Measurements from ENCODE around the gene NRG2. TPM values are rescaled to one million over a fixed set of nuclear protein-coding genes. Genes with fewer than 3 reads are reported as not detected.

NRG2 gene
- total RNA-seq, 3 donors from 2014 or later, result 5.9 to 16.5 (median 7.2) TPM

DNA sequence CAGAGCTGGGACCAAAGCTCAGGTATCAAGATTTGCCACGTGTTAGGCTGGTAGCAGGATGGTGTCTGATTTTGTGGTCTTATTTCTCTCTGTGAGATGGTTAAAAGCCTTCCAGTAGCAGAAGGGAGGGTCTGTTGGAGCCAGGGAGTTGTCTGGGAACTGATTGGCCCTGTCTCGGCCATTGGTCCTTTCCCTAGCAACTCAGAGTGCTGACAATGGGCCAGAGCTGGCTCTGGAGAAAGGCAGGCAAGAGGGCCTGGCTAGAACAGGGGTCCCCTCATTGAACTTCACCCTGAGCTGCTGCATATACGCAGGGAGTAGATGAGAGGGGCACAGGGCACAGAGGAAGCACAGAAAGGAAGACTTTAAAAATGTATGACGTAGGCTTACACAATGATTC lies 154.7 kb downstream of the NRG2 start:
- H3K4me1 ChIP-seq, result no peaks in the 10 kb centered on the region
- intact Hi-C loops (cut with DNase I; ENCODE audit: low total_unique reads), result no loop called here
- no peaks in the 10 kb centered on the region for H3K9me3 ChIP-seq
- DNase-seq (ENCODE audit: low spot score in 2 of 2), result no peak
- H3K27me3 ChIP-seq, result no peaks in the 10 kb centered on the region
- no peaks in the 10 kb centered on the region for H3K36me3 ChIP-seq
- TF ChIP-seq POLR2AphosphoS5 (IDR thresholded peaks at IDR 0.05) (no peak), POLR2A (IDR thresholded peaks at IDR 0.05) (no peak)
- TF ChIP-seq, protein P1, sequence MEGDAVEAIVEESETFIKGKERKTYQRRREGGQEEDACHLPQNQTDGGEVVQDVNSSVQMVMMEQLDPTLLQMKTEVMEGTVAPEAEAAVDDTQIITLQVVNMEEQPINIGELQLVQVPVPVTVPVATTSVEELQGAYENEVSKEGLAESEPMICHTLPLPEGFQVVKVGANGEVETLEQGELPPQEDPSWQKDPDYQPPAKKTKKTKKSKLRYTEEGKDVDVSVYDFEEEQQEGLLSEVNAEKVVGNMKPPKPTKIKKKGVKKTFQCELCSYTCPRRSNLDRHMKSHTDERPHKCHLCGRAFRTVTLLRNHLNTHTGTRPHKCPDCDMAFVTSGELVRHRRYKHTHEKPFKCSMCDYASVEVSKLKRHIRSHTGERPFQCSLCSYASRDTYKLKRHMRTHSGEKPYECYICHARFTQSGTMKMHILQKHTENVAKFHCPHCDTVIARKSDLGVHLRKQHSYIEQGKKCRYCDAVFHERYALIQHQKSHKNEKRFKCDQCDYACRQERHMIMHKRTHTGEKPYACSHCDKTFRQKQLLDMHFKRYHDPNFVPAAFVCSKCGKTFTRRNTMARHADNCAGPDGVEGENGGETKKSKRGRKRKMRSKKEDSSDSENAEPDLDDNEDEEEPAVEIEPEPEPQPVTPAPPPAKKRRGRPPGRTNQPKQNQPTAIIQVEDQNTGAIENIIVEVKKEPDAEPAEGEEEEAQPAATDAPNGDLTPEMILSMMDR (IDR thresholded peaks at IDR 0.05), result no peak
- H3K27ac ChIP-seq, result peak overlapping the region in 1 of 2 donors; percentile 48
- no peak overlapping the region for H3K4me3 ChIP-seq

DNA sequence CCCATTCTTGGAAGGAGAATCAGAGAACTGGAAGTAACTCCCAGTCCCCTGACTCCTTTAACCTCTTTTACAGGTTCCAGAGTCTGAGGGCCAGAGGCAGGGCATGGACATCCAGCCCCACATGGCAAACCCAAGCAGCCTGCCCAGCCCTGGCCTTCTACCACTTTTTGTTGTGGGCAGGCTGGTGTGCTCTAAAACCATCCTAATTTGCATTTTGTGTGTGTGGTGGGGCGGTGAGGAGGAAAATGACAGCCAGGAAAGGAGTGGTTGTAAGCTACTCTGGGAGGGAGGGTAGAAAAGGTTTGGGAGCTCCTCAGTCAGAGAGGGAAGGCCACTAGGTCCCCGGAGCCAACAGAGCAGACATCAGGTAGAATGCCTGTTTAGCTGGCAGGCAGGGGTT lies 156.9 kb downstream of the NRG2 start:
- Histone ChIP-seq H3K4me3 (no peak overlapping the region), H3K4me1 (no peaks in the 10 kb centered on the region), H3K36me3 (no peaks in the 10 kb centered on the region), H3K27me3 (no peaks in the 10 kb centered on the region), H3K27ac (peak overlapping the region; percentile 62 to 81), H3K9me3 (no peaks in the 10 kb centered on the region)
- intact Hi-C loops (cut with DNase I; ENCODE audit: low total_unique reads), result no loop called here
- DNase-seq (ENCODE audit: low spot score in 2 of 2), result no peak
- TF ChIP-seq POLR2A (IDR thresholded peaks at IDR 0.05) (no peak), POLR2AphosphoS5 (IDR thresholded peaks at IDR 0.05) (no peak)
- TF ChIP-seq, protein P1 (IDR thresholded peaks at IDR 0.05), result no peak

DNA sequence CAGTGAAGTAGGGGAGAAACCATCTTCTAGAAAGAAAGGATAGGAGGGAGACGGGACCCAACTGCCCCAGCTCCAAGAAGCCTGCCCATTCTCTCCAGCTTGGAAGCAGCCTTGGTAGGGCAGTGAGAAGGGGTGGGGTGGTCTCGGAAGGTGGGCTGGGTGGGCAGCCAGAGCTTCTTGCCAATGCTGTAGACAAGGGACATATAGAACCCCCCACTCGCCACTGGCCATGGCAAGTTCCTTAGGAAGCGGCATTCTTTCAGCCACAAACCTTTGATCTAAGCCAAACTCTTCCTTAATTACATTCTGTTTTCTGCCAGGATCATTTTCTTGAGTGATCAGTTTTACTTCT lies 157.3 kb downstream of the NRG2 start:
- no peaks in the 10 kb centered on the region for H3K36me3 ChIP-seq
- intact Hi-C loops (cut with DNase I; ENCODE audit: low total_unique reads), result no loop called here
- H3K4me3 ChIP-seq, result no peak overlapping the region
- H3K27me3 ChIP-seq, result no peaks in the 10 kb centered on the region
- TF ChIP-seq, protein P1 (IDR thresholded peaks at IDR 0.05), result no peak
- TF ChIP-seq POLR2AphosphoS5 (IDR thresholded peaks at IDR 0.05) (no peak), POLR2A (IDR thresholded peaks at IDR 0.05) (no peak)
- no peaks in the 10 kb centered on the region for H3K9me3 ChIP-seq
- peak overlapping the region; percentile 62 to 81 for H3K27ac ChIP-seq
- DNase-seq (ENCODE audit: low spot score in 2 of 2), result no peak
- H3K4me1 ChIP-seq, result no peaks in the 10 kb centered on the region

DNA sequence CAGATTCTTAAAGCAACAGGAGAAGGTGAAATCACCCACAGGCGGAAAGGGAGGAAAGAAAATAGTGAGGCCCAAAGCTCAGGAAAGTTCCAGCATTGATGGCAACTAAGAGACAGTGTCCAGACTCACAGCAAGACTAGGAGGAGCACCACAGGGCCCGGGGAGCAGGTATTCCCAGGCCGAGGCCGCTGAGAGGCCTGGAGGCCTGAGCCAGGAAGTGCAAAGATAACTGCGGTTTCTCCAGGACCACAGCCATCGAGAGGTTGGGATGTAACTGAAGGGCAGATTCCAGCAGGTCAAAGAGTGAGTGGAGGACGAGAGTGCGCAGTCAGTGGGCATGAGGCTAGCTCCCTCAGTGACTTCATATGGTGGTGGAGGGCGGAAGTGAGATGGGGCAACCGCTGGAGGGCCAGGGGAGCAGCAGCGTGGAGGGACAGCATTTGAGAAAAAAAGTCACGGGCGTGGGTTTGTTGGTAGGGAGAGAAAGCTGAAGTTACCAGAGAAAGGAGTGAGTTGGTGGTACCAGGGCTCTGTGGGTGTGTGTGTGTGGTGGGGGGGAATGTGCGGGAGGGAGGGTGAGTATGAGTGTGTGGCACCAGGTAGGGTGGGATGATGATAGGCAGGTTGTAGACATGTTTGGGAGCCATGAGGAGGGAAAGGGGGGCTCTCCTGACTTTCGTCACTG lies 157.8 kb downstream of the NRG2 start:
- H3K36me3 ChIP-seq, result no peaks in the 10 kb centered on the region
- H3K9me3 ChIP-seq, result no peaks in the 10 kb centered on the region
- H3K4me3 ChIP-seq, result no peak overlapping the region
- no peak for DNase-seq (ENCODE audit: low spot score in 2 of 2)
- H3K27me3 ChIP-seq, result no peaks in the 10 kb centered on the region
- TF ChIP-seq POLR2A (IDR thresholded peaks at IDR 0.05), result no peak
- TF ChIP-seq, protein P1 (IDR thresholded peaks at IDR 0.05), result no peak
- TF ChIP-seq POLR2AphosphoS5 (IDR thresholded peaks at IDR 0.05), result no peak
- no peaks in the 10 kb centered on the region for H3K4me1 ChIP-seq
- H3K27ac ChIP-seq, result peak overlapping the region; percentile 65 to 81
- intact Hi-C loops (cut with DNase I; ENCODE audit: low total_unique reads), result no loop called here

DNA sequence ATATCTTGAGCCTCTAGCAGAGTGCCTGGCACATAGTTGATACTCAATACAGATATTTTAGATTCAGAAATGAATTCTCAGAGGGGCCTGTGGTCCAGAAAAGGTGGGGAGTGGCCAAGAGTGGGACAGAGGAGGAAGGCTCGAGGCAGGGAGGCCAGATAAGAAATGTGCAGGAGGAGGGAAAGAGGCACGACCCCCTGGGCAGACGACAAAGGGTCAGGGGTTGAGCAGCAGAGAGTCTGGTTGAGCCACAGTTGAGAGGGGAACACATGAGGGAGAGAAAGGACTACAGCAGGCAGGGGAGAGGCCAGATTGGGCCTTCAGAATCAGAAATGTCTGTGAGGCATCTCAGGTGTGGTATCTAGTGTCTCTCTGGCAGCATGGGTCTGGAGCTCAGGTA lies 158.4 kb downstream of the NRG2 start:
- Histone ChIP-seq H3K4me1 (no peaks in the 10 kb centered on the region), H3K4me3 (no peak overlapping the region), H3K27ac (peak overlapping the region; percentile 65 to 81), H3K36me3 (no peaks in the 10 kb centered on the region), H3K9me3 (no peaks in the 10 kb centered on the region), H3K27me3 (no peaks in the 10 kb centered on the region)
- intact Hi-C loops (cut with DNase I; ENCODE audit: low total_unique reads), result no loop called here
- TF ChIP-seq POLR2AphosphoS5 (IDR thresholded peaks at IDR 0.05) (no peak), POLR2A (IDR thresholded peaks at IDR 0.05) (no peak)
- TF ChIP-seq, protein P1 (IDR thresholded peaks at IDR 0.05), result no peak
- no peak for DNase-seq (ENCODE audit: low spot score in 2 of 2)

Measured in breast epithelium (tissue), 4 donors.